K562 (cell line): ENCODE measurements around the gene FAM83E. TPM values are rescaled to one million over a fixed set of nuclear protein-coding genes. Genes with fewer than 3 reads are reported as not detected.

Experiments
- CUX1 ChIP-seq: fragments of 200-800 bp; sonication (Bioruptor generic); IDR thresholded peaks from 2 replicates; pipeline ENCODE4 v1.6.1; 2016; ENCODE audit warnings: missing genetic modification characterization, missing compliant biosample characterization
- ERF ChIP-seq: fragments of 450-650 bp; formaldehyde crosslinking; IDR thresholded peaks from 2 replicates; pipeline ENCODE4 v1.4.0; 2020; ENCODE audit warnings: mild to moderate bottlenecking, mixed read lengths
- ETV1 ChIP-seq: fragments of 450-650 bp; conservative IDR thresholded peaks from 2 replicates; pipeline ENCODE4 v1.6.1; 2016; ENCODE audit warnings: missing genetic modification characterization, control low read depth, low read depth, missing compliant biosample characterization
- ETV5 ChIP-seq: sonication (generic); formaldehyde crosslinking; IDR thresholded peaks from 2 replicates; pipeline ENCODE4 v1.4.0; 2020; ENCODE audit warnings: low read depth, mild to moderate bottlenecking, missing genetic modification reagents
- GATA2 ChIP-seq: sonication (generic); formaldehyde crosslinking; IDR thresholded peaks from 2 replicates; pipeline ENCODE4 v1.4.0; 2020; ENCODE audit warnings: mild to moderate bottlenecking, missing genetic modification reagents
- HDAC2 ChIP-seq: fragments of 450-650 bp; IDR thresholded peaks from 2 replicates; pipeline ENCODE4 v1.6.1; 2016; ENCODE audit warnings: mild to moderate bottlenecking
- KAT2B ChIP-seq: IDR thresholded peaks from one replicate; pipeline ENCODE4 v1.6.1; 2012; ENCODE audit warnings: low read depth, mild to moderate bottlenecking, control low read depth, inconsistent platforms, low read length, moderate library complexity
- LCOR ChIP-seq: sonication (generic); formaldehyde crosslinking; IDR thresholded peaks from 2 replicates; pipeline ENCODE4 v1.8.0; 2022; ENCODE audit warnings: mild to moderate bottlenecking, missing genetic modification reagents
- MAFF ChIP-seq: IDR thresholded peaks from 2 replicates; pipeline ENCODE4 v1.6.1; 2012; ENCODE audit warnings: low read length, improper control_type of control experiment
- NRF1 ChIP-seq, 2 experiments: fragments of 450-650 bp; IDR thresholded peaks in 1 of 2; conservative IDR thresholded peaks in 1 of 2; 2 replicates each; pipeline ENCODE4 v1.6.1; 2014; ENCODE audit warnings: mild to moderate bottlenecking in 2 of 2
- RBM25 ChIP-seq: fragments of 200-400 bp; formaldehyde crosslinking; IDR thresholded peaks from 2 replicates; pipeline ENCODE4 v1.6.1; 2018; ENCODE audit warnings: low read length, low read depth, moderate library complexity; ENCODE audit not compliant: severe bottlenecking
- SOX6 ChIP-seq: fragments of 450-650 bp; IDR thresholded peaks from 2 replicates; pipeline ENCODE4 v1.6.1; 2014; ENCODE audit warnings: mild to moderate bottlenecking
- STAT6 ChIP-seq: sonication (generic); formaldehyde crosslinking; IDR thresholded peaks from 2 replicates; pipeline ENCODE4 v1.8.1; 2023; ENCODE audit warnings: mild to moderate bottlenecking, missing genetic modification reagents
- TRIM24 ChIP-seq, 2 experiments: fragments of 450-650 bp; IDR thresholded peaks; 2 replicates each; pipeline ENCODE4 v1.6.1; 2016
- ZBTB8A ChIP-seq: fragments of 450-650 bp; IDR thresholded peaks from 2 replicates; pipeline ENCODE4 v1.6.1; 2018; ENCODE audit warnings: mild to moderate bottlenecking, moderate library complexity; ENCODE audit not compliant: partially characterized antibody
- ZNF316 ChIP-seq: fragments of 450-650 bp; IDR thresholded peaks from 2 replicates; pipeline ENCODE4 v1.6.1; 2016
- ZNF592 ChIP-seq: fragments of 450-650 bp; IDR thresholded peaks from 2 replicates; pipeline ENCODE4 v1.6.1; 2017; ENCODE audit warnings: antibody characterized with exemption, mild to moderate bottlenecking
- polyA plus RNA-seq, 8 experiments: library from polyadenylated mRNA; depleted of rRNA in 4 of 8; stranded (reverse) in 5 of 8; unstranded in 3 of 8; fragments of >200 nt; fragmentation: Nextera tagmentation in 2 of 8; fragmentation: Illumina TruSeq in 1 of 8; extraction: Ambion mirVana in 2 of 8; extraction: Trizol in 1 of 8; gene quantifications; 2 replicates each; pipeline versions ENCODE4 v1.2.1 to v1.2.3, GENCODE V29; 2011 to 2014; ENCODE audit warnings: inconsistent platforms in 1 of 8, missing spikeins in 1 of 8
- total RNA-seq, 7 experiments: library from RNA; depleted of rRNA in 6 of 7; stranded (reverse); fragments of >200 nt in 6 of 7; fragmentation: Illumina TruSeq in 2 of 7; extraction: Trizol in 2 of 7; gene quantifications; 2 replicates each; pipeline versions ENCODE4 v1.2.1 to v1.2.3, GENCODE V29; 2011 to 2021; ENCODE audit warnings: low replicate concordance in 1 of 7

Gene FAM83E
- total and polyA plus RNA-seq, 9 of the 15 experiments (the other 6 are each of a cell fraction or from before 2014, with no cell fraction given), result 0.15 to 0.87 (median 0.29) TPM; not detected in 4

- TF ChIP-seq CUX1 (CRISPR knock-in tag) (no peak), ETV5 (CRISPR knock-in tag) (peak; percentile 72), ZNF316 (peak; percentile 67), NRF1 (conservative IDR thresholded peaks at IDR 0.05 in 1 of 2, IDR thresholded peaks at IDR 0.05 in 1 of 2) (peak; percentile 66 to 67; a peak in 3 of 4 replicates), ZBTB8A (no peak), RBM25 (peak; percentile 94), LCOR (CRISPR knock-in tag) (peak; percentile 88; the same call in 1 of the 2 replicates), TRIM24 (IDR thresholded peaks at IDR 0.05) (peak; percentile 53 to 68; a peak in 3 of 4 replicates), STAT6 (CRISPR knock-in tag) (no peak), SOX6 (peak; percentile 56), ERF (no peak), KAT2B (peak; percentile 37), MAFF (no peak), HDAC2 (peak; percentile 100), GATA2 (CRISPR knock-in tag) (no peak), ZNF592 (0 out of 2 replicates have a peak, but pooled peaks have one; percentile 54), ETV1 (tag) (peak; percentile 71)
Measured at GRCh38 chr19:48588670-48589401, 26.0 kb downstream of the FAM83E start (continued).
